A549 (cell line): ENCODE data around the gene KCNK16.

Source experiments
- JUNB ChIP-seq: fragments of >200 bp; sonication (Bioruptor Twin); formaldehyde crosslinking; IDR thresholded peaks from 2 replicates; pipeline ENCODE4 v1.6.1; 2016
- POLR2A ChIP-seq: IDR thresholded peaks from 2 replicates; pipeline ENCODE4 v1.6.1; 2012; ENCODE audit warnings: mild to moderate bottlenecking, low read length
- RAD21 ChIP-seq, 2 experiments: fragments of >200 bp in 1 of 2; sonication (Bioruptor Twin) in 1 of 2; formaldehyde crosslinking in 1 of 2; IDR thresholded peaks in 1 of 2; conservative IDR thresholded peaks in 1 of 2; 2 replicates in 1 of 2; 3 replicates in 1 of 2; pipeline ENCODE4 v1.6.1; 2012 to 2018; ENCODE audit warnings: inconsistent platforms in 1 of 2
- RFX5 ChIP-seq: fragments of 450-650 bp; IDR thresholded peaks from 2 replicates; pipeline ENCODE4 v1.7.1; 2014; ENCODE audit warnings: antibody characterized with exemption, mild to moderate bottlenecking, moderate library complexity
- TF ChIP-seq, protein P1 (sequence below): IDR thresholded peaks from 2 replicates; pipeline ENCODE4 v1.6.1; 2012
- TF ChIP-seq, protein P2 (sequence below): fragments of >200 bp; sonication (Bioruptor Twin); formaldehyde crosslinking; IDR thresholded peaks from 3 replicates; pipeline ENCODE4 v1.5.1; 2016
- TF ChIP-seq, protein P3 (sequence below): fragments of 200-600 bp; sonication (generic); IDR thresholded peaks from 2 replicates; pipeline ENCODE4 v1.6.1; 2016; ENCODE audit warnings: antibody characterized with exemption, mild to moderate bottlenecking, moderate library complexity
- TF ChIP-seq, protein P4 (sequence below): fragments of 450-650 bp; IDR thresholded peaks from 2 replicates; pipeline ENCODE4 v1.6.1; 2014; ENCODE audit warnings: antibody characterized with exemption

DNA sequence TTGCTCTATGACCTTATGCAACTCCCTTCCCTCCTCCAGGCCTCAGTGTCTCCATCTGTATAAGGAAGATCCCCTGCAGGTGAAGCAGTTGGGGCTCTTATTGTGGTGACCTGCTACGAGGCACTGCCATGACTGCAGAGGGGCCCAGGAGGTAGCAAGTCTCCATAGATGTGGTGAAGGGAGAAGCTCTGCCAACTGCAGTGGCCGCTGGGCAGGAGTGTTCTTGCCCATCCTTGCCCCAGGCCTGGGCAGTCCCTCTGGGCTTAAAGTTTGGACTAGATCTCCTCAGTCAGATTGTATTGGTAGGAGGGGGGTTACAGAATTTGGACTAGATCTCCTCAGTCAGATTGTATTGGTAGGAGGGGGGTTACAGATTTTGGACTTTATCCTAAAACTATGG lies 20.5 kb downstream of the KCNK16 start:
- TF ChIP-seq, protein P1, sequence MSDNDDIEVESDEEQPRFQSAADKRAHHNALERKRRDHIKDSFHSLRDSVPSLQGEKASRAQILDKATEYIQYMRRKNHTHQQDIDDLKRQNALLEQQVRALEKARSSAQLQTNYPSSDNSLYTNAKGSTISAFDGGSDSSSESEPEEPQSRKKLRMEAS, result no peak
- TF ChIP-seq, protein P2, sequence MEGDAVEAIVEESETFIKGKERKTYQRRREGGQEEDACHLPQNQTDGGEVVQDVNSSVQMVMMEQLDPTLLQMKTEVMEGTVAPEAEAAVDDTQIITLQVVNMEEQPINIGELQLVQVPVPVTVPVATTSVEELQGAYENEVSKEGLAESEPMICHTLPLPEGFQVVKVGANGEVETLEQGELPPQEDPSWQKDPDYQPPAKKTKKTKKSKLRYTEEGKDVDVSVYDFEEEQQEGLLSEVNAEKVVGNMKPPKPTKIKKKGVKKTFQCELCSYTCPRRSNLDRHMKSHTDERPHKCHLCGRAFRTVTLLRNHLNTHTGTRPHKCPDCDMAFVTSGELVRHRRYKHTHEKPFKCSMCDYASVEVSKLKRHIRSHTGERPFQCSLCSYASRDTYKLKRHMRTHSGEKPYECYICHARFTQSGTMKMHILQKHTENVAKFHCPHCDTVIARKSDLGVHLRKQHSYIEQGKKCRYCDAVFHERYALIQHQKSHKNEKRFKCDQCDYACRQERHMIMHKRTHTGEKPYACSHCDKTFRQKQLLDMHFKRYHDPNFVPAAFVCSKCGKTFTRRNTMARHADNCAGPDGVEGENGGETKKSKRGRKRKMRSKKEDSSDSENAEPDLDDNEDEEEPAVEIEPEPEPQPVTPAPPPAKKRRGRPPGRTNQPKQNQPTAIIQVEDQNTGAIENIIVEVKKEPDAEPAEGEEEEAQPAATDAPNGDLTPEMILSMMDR, result no peak
- TF ChIP-seq, protein P3, sequence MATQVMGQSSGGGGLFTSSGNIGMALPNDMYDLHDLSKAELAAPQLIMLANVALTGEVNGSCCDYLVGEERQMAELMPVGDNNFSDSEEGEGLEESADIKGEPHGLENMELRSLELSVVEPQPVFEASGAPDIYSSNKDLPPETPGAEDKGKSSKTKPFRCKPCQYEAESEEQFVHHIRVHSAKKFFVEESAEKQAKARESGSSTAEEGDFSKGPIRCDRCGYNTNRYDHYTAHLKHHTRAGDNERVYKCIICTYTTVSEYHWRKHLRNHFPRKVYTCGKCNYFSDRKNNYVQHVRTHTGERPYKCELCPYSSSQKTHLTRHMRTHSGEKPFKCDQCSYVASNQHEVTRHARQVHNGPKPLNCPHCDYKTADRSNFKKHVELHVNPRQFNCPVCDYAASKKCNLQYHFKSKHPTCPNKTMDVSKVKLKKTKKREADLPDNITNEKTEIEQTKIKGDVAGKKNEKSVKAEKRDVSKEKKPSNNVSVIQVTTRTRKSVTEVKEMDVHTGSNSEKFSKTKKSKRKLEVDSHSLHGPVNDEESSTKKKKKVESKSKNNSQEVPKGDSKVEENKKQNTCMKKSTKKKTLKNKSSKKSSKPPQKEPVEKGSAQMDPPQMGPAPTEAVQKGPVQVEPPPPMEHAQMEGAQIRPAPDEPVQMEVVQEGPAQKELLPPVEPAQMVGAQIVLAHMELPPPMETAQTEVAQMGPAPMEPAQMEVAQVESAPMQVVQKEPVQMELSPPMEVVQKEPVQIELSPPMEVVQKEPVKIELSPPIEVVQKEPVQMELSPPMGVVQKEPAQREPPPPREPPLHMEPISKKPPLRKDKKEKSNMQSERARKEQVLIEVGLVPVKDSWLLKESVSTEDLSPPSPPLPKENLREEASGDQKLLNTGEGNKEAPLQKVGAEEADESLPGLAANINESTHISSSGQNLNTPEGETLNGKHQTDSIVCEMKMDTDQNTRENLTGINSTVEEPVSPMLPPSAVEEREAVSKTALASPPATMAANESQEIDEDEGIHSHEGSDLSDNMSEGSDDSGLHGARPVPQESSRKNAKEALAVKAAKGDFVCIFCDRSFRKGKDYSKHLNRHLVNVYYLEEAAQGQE, result no peak
- TF ChIP-seq RAD21 (conservative IDR thresholded peaks at IDR 0.05 in 1 of 2, IDR thresholded peaks at IDR 0.05 in 1 of 2) (no peak), RFX5 (no peak), POLR2A (no peak), JUNB (no peak)
- TF ChIP-seq, protein P4, sequence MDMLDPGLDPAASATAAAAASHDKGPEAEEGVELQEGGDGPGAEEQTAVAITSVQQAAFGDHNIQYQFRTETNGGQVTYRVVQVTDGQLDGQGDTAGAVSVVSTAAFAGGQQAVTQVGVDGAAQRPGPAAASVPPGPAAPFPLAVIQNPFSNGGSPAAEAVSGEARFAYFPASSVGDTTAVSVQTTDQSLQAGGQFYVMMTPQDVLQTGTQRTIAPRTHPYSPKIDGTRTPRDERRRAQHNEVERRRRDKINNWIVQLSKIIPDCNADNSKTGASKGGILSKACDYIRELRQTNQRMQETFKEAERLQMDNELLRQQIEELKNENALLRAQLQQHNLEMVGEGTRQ, result no peak
